Amniotic stem cell (primary cell): ENCODE measurements around the gene GNAO1.

ENCODE experiments used
- DNase-seq: peaks from one replicate; lab custom pipeline; 2025; lab: John Stamatoyannopoulos, UW

The GNAO1 gene

GRCh38 chr16:56289862-56290261 is 98.6 kb downstream of the GNAO1 start:
- DNase-seq: no peak

- DNase-seq: no peak
Measured at GRCh38 chr16:56294014-56294413, 102.7 kb downstream of the GNAO1 start.

- no peak for DNase-seq
Measured at GRCh38 chr16:56294579-56294978, 103.3 kb downstream of the GNAO1 start.

GRCh38 chr16:56295059-56295665 is 103.9 kb downstream of the GNAO1 start:
- no peak for DNase-seq

- DNase-seq: no peak
Measured at GRCh38 chr16:56295739-56296527, 104.6 kb downstream of the GNAO1 start.

GRCh38 chr16:56297684-56298083 is 106.4 kb downstream of the GNAO1 start:
- no peak for DNase-seq

GRCh38 chr16:56298116-56298515 is 106.8 kb downstream of the GNAO1 start:
- no peak for DNase-seq

GRCh38 chr16:56298948-56299596 is 107.8 kb downstream of the GNAO1 start:
- DNase-seq: no peak

- no peak for DNase-seq
Measured at GRCh38 chr16:56300242-56300623, 108.9 kb downstream of the GNAO1 start.

- no peak for DNase-seq
Measured at GRCh38 chr16:56300891-56301850, 109.9 kb downstream of the GNAO1 start.

- DNase-seq: no peak
Measured at GRCh38 chr16:56302506-56302905, 111.2 kb downstream of the GNAO1 start.

- DNase-seq: no peak
Measured at GRCh38 chr16:56303066-56303715, 111.9 kb downstream of the GNAO1 start.

- DNase-seq: no peak
Measured at GRCh38 chr16:56303880-56304279, 112.6 kb downstream of the GNAO1 start.

GRCh38 chr16:56305956-56306565 is 114.8 kb downstream of the GNAO1 start:
- DNase-seq: no peak

- no peak for DNase-seq
Measured at GRCh38 chr16:56306690-56307533, 115.6 kb downstream of the GNAO1 start.

GRCh38 chr16:56307534-56307873 is 116.2 kb downstream of the GNAO1 start:
- DNase-seq: no peak

- no peak for DNase-seq
Measured at GRCh38 chr16:56309008-56309407, 117.7 kb downstream of the GNAO1 start.

GRCh38 chr16:56310690-56311089 is 119.4 kb downstream of the GNAO1 start:
- DNase-seq: no peak

- no peak for DNase-seq
Measured at GRCh38 chr16:56311208-56312027, 120.1 kb downstream of the GNAO1 start.

- no peak for DNase-seq
Measured at GRCh38 chr16:56312028-56312300, 120.7 kb downstream of the GNAO1 start.
